Measurements from ENCODE around the gene PPP1R15A.
A peak's percentile ranks its signal among the peaks of the same experiment; 100 is the strongest.

PPP1R15A gene

DNA sequence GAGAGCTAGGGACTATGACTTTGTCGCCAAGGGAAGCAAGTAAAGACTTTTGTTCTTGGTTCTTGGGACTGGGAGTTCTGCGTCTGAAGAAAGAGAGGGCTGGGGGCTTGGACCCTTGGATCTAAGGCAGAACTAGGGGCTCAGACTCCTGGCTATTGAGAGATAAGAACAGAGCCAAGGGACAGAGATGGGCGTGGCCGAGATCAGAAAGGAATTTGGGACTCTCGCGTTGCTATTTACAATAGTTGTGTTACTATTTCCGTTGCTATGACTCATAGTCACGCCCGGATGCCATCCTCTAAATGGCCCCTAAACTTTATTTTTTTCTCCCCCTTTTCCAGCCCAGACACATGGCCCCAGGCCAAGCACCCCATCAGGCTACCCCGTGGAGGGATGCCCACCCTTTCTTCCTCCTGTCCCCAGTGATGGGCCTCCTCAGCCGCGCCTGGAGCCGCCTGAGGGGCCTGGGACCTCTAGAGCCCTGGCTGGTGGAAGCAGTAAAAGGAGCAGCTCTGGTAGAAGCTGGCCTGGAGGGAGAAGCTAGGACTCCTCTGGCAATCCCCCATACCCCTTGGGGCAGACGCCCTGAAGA, 759 bp downstream of the PPP1R15A start:
- TF ChIP-seq, protein P1, sequence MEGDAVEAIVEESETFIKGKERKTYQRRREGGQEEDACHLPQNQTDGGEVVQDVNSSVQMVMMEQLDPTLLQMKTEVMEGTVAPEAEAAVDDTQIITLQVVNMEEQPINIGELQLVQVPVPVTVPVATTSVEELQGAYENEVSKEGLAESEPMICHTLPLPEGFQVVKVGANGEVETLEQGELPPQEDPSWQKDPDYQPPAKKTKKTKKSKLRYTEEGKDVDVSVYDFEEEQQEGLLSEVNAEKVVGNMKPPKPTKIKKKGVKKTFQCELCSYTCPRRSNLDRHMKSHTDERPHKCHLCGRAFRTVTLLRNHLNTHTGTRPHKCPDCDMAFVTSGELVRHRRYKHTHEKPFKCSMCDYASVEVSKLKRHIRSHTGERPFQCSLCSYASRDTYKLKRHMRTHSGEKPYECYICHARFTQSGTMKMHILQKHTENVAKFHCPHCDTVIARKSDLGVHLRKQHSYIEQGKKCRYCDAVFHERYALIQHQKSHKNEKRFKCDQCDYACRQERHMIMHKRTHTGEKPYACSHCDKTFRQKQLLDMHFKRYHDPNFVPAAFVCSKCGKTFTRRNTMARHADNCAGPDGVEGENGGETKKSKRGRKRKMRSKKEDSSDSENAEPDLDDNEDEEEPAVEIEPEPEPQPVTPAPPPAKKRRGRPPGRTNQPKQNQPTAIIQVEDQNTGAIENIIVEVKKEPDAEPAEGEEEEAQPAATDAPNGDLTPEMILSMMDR (conservative IDR thresholded peaks at IDR 0.05; ENCODE audit: control insufficient read depth, insufficient read depth, low read depth, low read length) = no peak
- peak; percentile 94 for DNase-seq (ENCODE audit: low read depth)

DNA sequence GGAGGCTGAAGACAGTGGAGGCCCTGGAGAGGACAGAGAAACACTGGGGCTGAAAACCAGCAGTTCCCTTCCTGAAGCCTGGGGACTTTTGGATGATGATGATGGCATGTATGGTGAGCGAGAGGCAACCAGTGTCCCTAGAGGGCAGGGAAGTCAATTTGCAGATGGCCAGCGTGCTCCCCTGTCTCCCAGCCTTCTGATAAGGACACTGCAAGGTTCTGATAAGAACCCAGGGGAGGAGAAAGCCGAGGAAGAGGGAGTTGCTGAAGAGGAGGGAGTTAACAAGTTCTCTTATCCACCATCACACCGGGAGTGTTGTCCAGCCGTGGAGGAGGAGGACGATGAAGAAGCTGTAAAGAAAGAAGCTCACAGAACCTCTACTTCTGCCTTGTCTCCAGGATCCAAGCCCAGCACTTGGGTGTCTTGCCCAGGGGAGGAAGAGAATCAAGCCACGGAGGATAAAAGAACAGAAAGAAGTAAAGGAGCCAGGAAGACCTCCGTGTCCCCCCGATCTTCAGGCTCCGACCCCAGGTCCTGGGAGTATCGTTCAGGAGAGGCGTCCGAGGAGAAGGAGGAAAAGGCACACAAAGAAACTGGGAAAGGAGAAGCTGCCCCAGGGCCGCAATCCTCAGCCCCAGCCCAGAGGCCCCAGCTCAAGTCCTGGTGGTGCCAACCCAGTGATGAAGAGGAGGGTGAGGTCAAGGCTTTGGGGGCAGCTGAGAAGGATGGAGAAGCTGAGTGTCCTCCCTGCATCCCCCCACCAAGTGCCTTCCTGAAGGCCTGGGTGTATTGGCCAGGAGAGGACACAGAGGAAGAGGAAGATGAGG, 1.5 kb downstream of the PPP1R15A start:
- peak overlapping the region; percentile 91 for H3K4me3 ChIP-seq (ENCODE audit: control insufficient read depth, low read depth, low read length)
- TF ChIP-seq, protein P1 (conservative IDR thresholded peaks at IDR 0.05; ENCODE audit: control insufficient read depth, insufficient read depth, low read depth, low read length) = no peak
- no peak for DNase-seq (ENCODE audit: low read depth)

More for the DNA sequence above, 759 bp downstream of the PPP1R15A start:
- peak overlapping the region; percentile 91 for H3K4me3 ChIP-seq (ENCODE audit: control insufficient read depth, low read depth, low read length)

DNA sequence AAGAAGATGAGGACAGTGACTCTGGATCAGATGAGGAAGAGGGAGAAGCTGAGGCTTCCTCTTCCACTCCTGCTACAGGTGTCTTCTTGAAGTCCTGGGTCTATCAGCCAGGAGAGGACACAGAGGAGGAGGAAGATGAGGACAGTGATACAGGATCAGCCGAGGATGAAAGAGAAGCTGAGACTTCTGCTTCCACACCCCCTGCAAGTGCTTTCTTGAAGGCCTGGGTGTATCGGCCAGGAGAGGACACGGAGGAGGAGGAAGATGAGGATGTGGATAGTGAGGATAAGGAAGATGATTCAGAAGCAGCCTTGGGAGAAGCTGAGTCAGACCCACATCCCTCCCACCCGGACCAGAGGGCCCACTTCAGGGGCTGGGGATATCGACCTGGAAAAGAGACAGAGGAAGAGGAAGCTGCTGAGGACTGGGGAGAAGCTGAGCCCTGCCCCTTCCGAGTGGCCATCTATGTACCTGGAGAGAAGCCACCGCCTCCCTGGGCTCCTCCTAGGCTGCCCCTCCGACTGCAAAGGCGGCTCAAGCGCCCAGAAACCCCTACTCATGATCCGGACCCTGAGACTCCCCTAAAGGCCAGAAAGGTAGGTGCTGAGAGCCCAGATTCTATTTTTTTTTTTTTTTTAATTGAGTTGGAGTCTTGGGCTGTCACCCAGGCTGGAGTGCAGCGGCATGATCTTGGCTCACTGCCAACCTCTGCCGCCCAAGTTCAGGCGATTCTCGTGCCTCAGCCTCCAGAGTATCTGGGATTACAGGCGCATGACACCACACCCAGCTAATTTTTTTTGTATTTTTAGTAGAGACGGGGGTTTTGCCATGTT, 2.3 kb downstream of the PPP1R15A start:
- DNase-seq (ENCODE audit: low read depth) = peak; percentile 87
- H3K4me3 ChIP-seq (ENCODE audit: control insufficient read depth, low read depth, low read length) = peak overlapping the region; percentile 91
- TF ChIP-seq, protein P1 (conservative IDR thresholded peaks at IDR 0.05; ENCODE audit: control insufficient read depth, insufficient read depth, low read depth, low read length) = no peak

DNA sequence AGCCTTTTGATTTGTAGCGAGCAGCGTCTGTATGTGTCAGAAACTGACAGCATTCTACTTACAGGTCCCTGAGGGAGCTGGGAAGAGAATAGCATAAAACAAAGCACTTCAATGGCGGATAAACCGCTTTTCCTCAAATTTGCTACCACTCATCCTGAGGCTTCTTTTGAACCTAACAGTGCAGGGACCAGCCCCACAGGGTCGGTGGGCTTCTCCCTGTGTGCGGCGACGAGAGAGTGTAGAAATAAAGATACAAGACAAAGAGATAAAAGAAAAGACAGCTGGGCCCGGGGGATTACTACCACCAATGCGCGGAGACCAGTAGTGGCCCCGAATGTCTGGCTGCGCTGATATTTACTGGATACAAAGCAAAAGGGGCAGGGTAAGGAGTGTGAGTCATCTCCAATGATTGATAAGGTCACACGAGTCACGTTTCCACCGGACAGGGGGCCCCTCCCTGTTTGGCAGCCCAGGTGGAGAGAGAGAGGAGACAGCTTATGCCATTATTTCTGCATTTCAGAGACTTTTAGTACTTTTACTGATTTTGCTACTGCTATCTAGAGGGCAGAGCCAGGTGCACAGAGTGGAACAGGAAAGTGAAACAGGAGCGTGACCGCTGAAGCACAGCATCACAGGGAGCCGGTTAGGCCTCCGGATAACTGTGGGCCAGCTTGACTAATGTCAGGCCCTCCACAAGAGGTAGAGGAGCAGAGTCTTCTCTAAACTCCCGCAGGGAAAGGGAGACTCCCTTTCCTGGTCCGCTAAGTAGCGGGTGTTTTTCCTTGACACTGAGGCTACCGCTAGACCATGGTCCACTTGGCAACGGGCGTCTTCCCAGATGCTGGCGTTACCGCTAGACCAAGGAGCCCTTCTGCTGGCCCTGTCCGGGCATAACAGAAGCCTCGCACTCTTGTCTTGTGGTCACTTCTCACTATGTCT, 4.1 kb downstream of the PPP1R15A start:
- DNase-seq (ENCODE audit: low read depth) = peak; percentile 48
- H3K4me3 ChIP-seq (ENCODE audit: control insufficient read depth, low read depth, low read length) = peak overlapping the region; percentile 91

DNA sequence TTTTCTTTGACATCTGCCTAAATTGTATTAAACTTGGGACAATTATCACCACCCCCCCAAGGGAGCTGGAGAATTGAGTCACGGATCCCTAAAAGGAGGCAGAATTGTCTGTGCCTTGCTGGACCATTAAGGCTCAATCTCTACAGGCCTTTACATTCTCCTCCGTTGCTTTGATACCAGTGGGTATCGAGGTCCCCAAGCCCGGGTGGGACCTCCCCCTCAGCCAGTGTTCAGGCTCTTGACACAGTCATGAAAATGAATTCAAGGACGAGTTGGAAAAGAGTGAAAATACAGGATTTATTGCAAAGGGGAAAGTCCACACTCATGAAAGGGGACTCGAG, 5.6 kb downstream of the PPP1R15A start:
- H3K4me3 ChIP-seq (ENCODE audit: control insufficient read depth, low read depth, low read length) = no peak overlapping the region
- DNase-seq (ENCODE audit: low read depth) = no peak
- TF ChIP-seq, protein P1 (conservative IDR thresholded peaks at IDR 0.05; ENCODE audit: control insufficient read depth, insufficient read depth, low read depth, low read length) = no peak

DNA sequence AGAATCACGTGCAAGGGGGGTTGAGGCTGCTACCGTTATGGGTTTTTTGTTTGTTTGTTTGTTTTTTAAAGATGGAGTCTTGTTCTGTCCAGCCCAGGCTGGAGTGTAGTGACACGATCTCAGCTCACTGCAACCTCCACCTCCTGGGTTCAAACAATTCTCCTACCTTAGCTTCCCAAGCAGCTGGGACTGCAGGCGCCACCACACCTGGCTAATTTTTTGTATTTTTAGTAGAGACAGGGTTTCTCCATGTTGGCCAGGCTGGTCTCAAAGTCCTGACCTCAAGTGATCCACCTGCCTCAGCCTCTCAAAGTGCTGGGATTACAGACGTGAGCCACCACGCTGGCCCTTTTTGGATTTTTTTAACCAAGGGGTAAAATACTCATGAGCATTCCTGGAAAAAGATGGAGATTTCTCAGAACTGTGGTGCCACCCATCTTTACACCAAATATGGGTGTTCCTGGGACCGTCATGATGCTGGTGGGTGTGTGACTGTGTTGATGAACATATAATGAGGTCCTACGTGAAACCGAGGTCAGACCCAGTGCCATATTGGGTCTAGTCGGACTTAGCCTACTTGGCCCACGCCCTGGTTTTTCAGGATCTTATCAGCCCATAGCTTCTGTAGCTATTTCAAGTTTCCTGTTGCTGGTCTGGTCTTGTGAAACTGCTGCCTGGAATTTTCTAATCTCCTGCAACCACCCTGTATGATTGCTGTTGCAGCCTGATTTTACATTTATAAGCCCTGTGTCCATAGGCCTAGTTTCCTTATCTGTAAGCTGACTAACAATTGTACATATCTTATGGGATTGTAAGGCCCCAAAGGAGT, 6.2 kb downstream of the PPP1R15A start:
- no peak overlapping the region for H3K4me3 ChIP-seq (ENCODE audit: control insufficient read depth, low read depth, low read length)
- TF ChIP-seq, protein P1 (conservative IDR thresholded peaks at IDR 0.05; ENCODE audit: control insufficient read depth, insufficient read depth, low read depth, low read length) = no peak
- DNase-seq (ENCODE audit: low read depth) = no peak

All from fibroblast of mammary gland (primary cell).